Kidney (tissue), 14 donors: ENCODE data around the gene MFSD12. TPM values are rescaled to one million over a fixed set of nuclear protein-coding genes. Genes with fewer than 3 reads are reported as not detected.

ENCODE experiments used
- DNase-seq, 5 donors: peaks; one replicate each; pipeline ENCODE4 v3.0.0-alpha.2; 2013 to 2020
- FAIRE-seq: peaks from 2 replicates; lab custom pipeline; 2012; peaks lifted over from hg19 to GRCh38; lab: Jason Lieb, UNC
- H3K27ac ChIP-seq, 2 donors: one replicate each; pipeline ENCODE4 v1.7.0; 2013; ENCODE audit warnings: low read depth in 2 of 2, low read length in 2 of 2, inconsistent platforms in 1 of 2
- H3K27me3 ChIP-seq: one replicate; pipeline ENCODE4 v1.7.1; 2013; ENCODE audit warnings: low read length, inconsistent platforms; ENCODE audit not compliant: control insufficient read depth, insufficient read depth
- H3K36me3 ChIP-seq, 3 donors: one replicate each; pipeline versions ENCODE4 v1.7.0 to v1.7.1; 2013; ENCODE audit warnings: low read length in 3 of 3, control low read depth in 1 of 3, inconsistent platforms in 1 of 3; ENCODE audit not compliant: insufficient read depth in 3 of 3, control insufficient read depth in 2 of 3
- H3K4me1 ChIP-seq, 3 donors: one replicate each; pipeline versions ENCODE4 v1.7.0 to v1.7.1; 2013; ENCODE audit warnings: low read length in 3 of 3, inconsistent platforms in 1 of 3, low read depth in 1 of 3; ENCODE audit not compliant: control insufficient read depth in 2 of 3, insufficient read depth in 2 of 3
- H3K4me3 ChIP-seq, 3 donors: one replicate each; pipeline versions ENCODE4 v1.7.0 to v1.8.1; 2013; ENCODE audit warnings: low read length in 3 of 3, control low read depth in 1 of 3, inconsistent platforms in 1 of 3
- H3K9ac ChIP-seq, 3 donors: one replicate each; pipeline versions ENCODE4 v1.7.0 to v1.7.1; 2013; ENCODE audit warnings: low read length in 3 of 3, control low read depth in 1 of 3, inconsistent platforms in 1 of 3
- H3K9me3 ChIP-seq, 3 donors: one replicate each; pipeline versions ENCODE4 v1.7.0 to v1.7.1; 2013; ENCODE audit warnings: low read length in 3 of 3, control low read depth in 1 of 3, inconsistent platforms in 1 of 3; ENCODE audit not compliant: control insufficient read depth in 2 of 3, insufficient read depth in 1 of 3
- CTCF ChIP-seq: IDR thresholded peaks from 3 replicates; pipeline ENCODE4 v1.5.1; 2012; ENCODE audit warnings: mild to moderate bottlenecking, moderate library complexity, borderline replicate concordance; ENCODE audit not compliant: insufficient read depth; ENCODE audit errors: extremely low read depth
- intact Hi-C: fragments of 100-400 bp; cut with DNase I; formaldehyde crosslinking; loops from one replicate; pipeline ENCODE4 v1.11.1; 2022
- polyA plus RNA-seq: library from polyadenylated mRNA; stranded (reverse); fragments of 350-450 nt; fragmentation: Illumina TruSeq; extraction: RNeasy Lipid Tissue Mini Kit (QIAGEN cat#74804); gene quantifications from one replicate; pipeline ENCODE4 v1.2.3, GENCODE V29; 2014; ENCODE audit warnings: low read depth, low replicate concordance; ENCODE audit not compliant: insufficient read depth
- total RNA-seq: library from RNA; stranded (reverse); fragmentation: NEBNext Ultra II Directional; extraction: Animal tissue kit (Norgen Biotek cat#: 25700); gene quantifications from one replicate; pipeline ENCODE4 v1.2.1, GENCODE V29; 2021
- donor health status: control.
- donor health status: control.
- donor health status: control.
- donor health status: control.
- donor health status: control.
- donor health status: DM: yes; HTN: yes; CAD: no.
- donor health status: Normal renal cell carcinoma (clear cell type).

MFSD12 gene
- total and polyA plus RNA-seq, 2 donors from 2014 or later, result 113 to 124 TPM

- FAIRE-seq (no peak), DNase-seq (peak in 1 of 5 donors; percentile 57)
- Histone ChIP-seq H3K9ac (no peak overlapping the region), H3K9me3 (no peaks in the 10 kb centered on the region), H3K4me3 (no peak overlapping the region), H3K27me3 (no peaks in the 10 kb centered on the region), H3K27ac (no peak overlapping the region), H3K4me1 (no peaks in the 10 kb centered on the region), H3K36me3 (peaks cover 0 to 12% (median 9%) of the 10 kb centered on the region in 3 donors)
- TF ChIP-seq CTCF, result no peak
- intact Hi-C loops, result no loop called here
Observed at GRCh38 chr19:3528539-3529211, 28.7 kb downstream of the MFSD12 start.

GRCh38 chr19:3528080-3528479 is 29.3 kb downstream of the MFSD12 start:
- no peak for FAIRE-seq
- no peaks in the 10 kb centered on the region for H3K4me1 ChIP-seq
- peaks cover 0 to 10% (median 9%) of the 10 kb centered on the region in 3 donors for H3K36me3 ChIP-seq

GRCh38 chr19:3527238-3527910 is 30.0 kb downstream of the MFSD12 start:
- DNase-seq (peak in 1 of 5 donors; percentile 71), FAIRE-seq (no peak)
- H3K4me1 ChIP-seq, result no peaks in the 10 kb centered on the region
- H3K36me3 ChIP-seq, result peaks cover 0 to 10% (median 9%) of the 10 kb centered on the region in 3 donors
- intact Hi-C loops, result no loop called here
- no peaks in the 10 kb centered on the region for H3K27me3 ChIP-seq
- H3K4me3 ChIP-seq, result no peak overlapping the region
- H3K9ac ChIP-seq, result no peak overlapping the region
- no peaks in the 10 kb centered on the region for H3K9me3 ChIP-seq
- no peak for TF ChIP-seq CTCF
- H3K27ac ChIP-seq, result no peak overlapping the region

More at GRCh38 chr19:3528080-3528479, 29.3 kb downstream of the MFSD12 start:
- Histone ChIP-seq H3K9me3 (no peaks in the 10 kb centered on the region), H3K27me3 (no peaks in the 10 kb centered on the region), H3K4me3 (no peak overlapping the region), H3K27ac (no peak overlapping the region), H3K9ac (no peak overlapping the region)
- TF ChIP-seq CTCF, result no peak
- intact Hi-C loops, result no loop called here
- DNase-seq, result peak in 1 of 5 donors; percentile 56
